GM19455 (cell line): Measurements from ENCODE around the gene NDUFAF8.
"Not testable (repeated sequence)": the region's sequence is repeated elsewhere in the genome, so short reads cannot be mapped to it uniquely, and the experiment has no call there.

Experiments
- ATAC-seq: cut with Tn5 transposase; IDR thresholded peaks from one replicate; pipeline ENCODE4 v1.9.1; 2021; ENCODE audit not compliant: unreplicated experiment

The NDUFAF8 gene

DNA sequence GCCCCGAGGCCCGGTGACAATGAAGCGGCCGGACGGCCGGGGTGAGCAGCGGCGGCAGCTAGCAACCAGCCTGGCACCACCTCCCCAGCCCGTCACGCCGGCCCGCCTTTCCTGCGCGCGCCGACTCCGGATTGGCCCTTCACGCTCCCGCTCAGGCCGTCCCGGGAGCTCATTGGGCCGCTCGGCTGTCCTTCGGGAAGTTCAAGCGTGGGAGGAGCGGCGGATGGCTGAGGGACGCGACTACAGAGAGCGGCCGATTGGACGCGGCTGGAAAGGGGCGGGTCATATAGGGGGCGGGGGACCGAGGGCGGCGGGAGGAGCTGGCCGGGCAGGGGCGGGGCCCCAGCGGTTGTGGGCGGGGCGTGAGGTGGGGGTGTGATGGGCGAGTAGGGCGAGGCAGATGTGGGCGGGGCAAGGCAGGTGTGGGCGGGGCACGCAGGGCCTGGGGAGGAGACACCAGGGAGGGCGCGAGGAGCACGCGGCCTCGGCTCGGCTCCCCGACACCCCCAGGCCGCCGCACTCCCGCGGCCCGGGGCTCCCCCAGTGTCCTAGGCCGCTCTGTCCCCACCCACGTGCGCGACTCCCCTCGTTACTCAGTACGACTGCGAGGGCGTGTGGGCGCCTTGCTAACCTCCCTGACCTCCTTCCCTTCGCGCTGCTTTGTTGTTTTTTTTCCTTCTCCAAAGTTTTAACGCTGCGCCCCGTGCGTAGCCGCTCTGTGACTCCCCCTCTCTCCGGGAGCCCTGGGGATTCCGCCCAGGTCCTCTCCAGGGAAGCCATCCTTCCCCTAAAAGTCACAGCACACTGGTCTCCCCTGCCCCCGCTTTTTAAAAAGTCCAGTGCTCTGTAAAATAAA, 16.0 kb upstream of the NDUFAF8 start, which contains the start of gene CEP131:
Gene CEP131, minus strand, starts transcription at position 60 of the 856 bp plus-strand sequence. CDS start 2,909 bp downstream, outside the sequence.
- ATAC-seq = peak; percentile 88

DNA sequence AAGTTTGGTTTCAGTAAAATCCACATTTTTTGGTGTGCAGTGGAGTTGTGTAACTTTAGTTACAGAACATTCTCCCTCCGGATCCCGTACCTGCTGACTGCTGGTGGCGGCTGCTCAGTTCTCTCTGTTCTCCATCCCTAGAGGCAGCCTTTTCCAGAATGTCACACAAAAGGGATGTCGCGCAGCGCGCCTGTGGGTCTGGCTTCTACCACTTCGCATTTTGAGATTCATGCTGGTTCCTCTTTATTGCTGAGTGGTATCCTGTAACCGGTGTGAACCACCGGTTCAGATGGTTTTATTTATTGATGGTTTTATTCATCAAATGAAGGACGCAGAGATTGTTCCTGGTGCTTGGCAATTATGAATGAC, 15.4 kb upstream of the NDUFAF8 start:
- no peak for ATAC-seq

DNA sequence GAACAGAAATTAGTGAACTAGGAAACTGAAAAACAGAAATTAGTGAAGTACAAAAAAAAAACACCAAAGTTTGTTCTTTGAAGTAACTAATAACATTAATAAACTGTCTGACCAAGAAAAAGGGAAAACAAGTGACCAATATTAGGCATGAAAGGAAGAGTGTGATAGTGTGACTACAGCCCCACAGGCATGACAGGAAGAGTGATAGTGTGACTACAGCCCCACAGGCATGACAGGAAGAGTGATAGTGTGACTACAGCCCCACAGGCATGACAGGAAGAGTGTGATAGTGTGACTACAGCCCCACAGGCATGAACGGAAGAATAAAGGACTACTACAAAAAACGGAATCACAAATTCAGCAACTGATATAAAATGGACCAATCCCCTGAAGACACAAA, 11.5 kb upstream of the NDUFAF8 start:
- not testable (repeated sequence) for ATAC-seq

- ATAC-seq = no peak
Observed at GRCh38 chr17:81228420-81228819, 10.7 kb upstream of the NDUFAF8 start.

- ATAC-seq = no peak
Observed at GRCh38 chr17:81228834-81229665, 10.1 kb upstream of the NDUFAF8 start.

- no peak for ATAC-seq
Observed at GRCh38 chr17:81229666-81229920, 9.5 kb upstream of the NDUFAF8 start.

DNA sequence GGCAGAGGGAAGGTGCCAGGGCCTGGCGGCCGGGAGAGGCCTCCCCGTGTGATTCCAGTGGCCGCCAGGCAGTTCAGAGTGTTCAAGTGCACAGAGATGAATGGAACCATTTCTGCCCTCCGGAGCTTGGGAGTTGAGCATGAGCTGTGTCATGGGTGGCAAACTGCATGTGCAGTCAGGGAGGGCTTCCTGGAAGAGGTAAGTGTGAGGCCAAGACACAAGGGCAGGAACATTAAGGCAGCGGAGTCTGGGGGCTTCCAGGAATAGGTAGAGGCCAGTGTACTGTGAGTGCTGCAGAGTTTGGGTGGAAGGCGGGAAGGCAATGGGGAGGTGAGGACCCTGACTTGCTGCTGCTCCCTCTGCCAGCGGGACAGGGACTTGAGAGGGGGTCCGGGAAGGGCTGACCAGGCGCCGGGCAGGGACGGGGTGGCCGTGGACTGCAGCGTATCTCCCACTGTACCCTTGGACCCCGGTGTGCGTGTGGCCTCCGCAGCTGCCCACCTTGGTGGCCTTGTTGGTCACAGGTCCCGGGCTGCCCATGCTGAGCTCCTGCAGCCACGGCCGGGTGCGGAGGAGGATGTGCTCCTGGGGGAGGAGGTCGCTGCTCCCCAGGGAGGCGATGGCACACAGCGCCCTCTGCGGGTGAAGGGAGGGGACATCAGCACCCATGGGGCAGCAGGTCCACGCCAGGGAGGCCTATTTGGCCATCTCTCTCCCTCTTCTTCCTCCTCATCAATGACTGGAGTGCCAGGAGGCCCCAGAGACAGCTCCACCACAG, 8.9 kb upstream of the NDUFAF8 start:
- no peak for ATAC-seq

- ATAC-seq = no peak
Observed at GRCh38 chr17:81231121-81231645, 7.9 kb upstream of the NDUFAF8 start.

GRCh38 chr17:81231766-81232581, 7.1 kb upstream of the NDUFAF8 start:
- no peak for ATAC-seq

DNA sequence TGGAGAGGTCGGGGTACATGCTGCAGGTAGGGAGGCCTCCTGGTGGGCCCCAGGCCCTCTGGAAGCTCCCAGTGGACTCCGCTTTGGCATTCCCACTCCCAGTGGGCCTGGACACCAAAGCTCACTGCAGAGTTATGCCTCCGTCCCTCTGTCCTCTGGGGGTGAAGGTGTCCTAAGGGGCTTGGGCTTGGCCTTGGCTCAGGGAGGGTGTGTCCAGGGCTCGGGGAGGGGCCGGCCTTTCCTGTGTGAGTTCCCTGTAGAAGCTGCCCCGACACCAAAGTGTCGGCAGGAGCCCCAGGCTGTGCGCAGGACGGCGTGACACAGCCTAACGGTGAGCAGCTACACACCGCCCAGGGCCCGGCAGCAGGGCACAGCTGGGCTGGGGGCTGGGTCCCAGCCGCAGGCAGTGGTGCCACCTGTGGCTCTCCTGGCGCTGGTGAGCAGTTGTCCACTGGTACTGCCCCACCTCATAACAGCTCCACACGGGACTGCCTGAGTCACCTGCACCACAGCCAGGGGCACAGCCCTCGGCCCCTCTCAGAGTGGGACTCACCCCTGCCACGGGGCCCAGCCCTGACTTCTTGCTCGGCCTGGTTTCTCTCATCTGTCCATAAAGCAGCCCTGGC, 6.4 kb upstream of the NDUFAF8 start:
- no peak for ATAC-seq

GRCh38 chr17:81233316-81233715, 5.8 kb upstream of the NDUFAF8 start:
- no peak for ATAC-seq

DNA sequence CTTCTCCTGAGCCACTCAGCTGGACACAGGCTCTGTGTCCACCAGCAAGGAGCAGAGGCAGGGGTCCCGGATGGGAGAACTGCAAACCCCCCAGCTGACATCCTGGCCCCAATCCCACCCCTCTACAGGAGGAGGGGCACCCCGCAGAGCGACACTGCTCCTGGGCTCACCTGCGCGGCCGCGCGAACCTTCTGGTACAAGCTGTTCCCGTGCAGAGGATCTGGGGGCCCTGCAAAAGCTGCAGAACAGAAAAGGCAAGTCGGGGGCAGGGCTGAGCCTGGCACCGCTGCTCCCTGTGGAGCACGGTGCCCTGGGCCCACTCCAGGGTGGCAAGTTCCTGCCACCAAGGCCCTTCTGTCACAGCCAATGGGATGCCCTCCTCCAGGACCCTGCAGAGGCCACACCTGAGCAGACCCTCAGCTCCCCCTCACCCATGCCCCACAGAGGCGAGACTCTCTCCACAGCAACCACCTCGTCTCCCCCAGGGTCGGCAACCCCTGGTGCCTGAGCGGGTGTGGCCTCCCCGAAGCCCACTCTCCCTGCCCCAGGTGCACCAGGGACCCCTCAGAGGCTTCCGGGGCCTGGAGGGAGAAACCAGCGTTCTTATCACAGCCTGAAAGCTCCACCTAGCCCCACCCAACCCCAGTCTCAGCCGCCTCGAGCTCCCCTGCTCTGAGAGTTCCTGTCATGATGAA, 5.2 kb upstream of the NDUFAF8 start:
- no peak for ATAC-seq

DNA sequence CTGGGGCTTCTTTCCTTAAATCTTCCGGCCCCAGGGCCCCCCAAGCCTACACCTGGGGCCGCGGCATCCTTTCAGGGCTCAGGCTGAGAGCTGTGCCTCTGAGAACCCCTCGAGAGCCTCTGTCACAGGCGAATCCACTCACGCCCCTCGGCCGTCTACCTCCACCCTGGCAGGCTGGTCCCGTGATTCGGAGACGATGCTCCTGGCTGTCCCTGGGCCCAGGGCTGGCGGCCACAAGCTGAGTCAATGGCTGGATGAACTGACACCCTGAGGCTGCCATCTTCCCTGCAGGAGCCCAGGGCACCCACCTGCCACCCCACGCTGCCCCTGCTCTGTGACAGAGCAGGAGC, 4.6 kb upstream of the NDUFAF8 start:
- no peak for ATAC-seq

DNA sequence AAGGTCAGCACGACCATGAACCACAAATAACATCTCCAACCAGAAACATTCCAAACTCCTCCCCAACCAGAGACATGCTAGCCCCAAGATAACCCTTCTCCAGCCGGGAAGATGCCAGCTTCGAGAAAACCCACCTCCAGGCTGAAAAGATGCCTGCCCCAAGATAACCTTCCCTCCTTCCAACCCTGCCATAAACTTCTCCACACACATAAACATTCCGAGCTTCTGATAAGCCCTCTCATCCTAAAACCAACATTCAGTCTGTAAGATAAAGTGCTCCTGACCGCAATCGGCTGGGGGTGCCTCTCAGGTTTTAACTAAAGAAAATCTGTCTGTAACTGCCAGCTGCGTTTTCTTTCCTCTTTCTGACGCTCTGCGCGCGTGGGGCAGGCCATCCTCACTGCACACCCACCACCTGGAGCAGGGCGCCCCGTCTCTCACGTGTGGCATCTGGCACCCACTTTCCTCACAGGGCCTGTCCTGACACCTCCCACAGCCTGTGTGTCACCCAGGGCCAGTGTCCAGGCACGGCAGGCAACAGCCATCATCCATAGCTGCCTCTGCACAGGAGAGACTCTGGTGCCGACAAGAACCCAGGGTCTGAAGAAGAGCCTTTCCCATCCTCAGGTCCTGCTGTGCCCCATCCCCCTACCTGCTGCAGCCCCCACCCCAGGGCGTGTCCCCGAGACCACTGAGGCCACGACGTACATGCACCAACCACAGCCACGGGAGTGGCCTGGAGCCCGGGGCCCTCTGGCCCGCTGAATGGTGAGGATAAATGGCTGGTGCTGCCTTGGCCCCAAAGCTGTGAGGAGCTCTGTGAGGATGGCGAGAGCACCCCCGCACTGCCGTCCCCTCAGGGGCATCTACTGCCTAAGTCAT, 3.9 kb upstream of the NDUFAF8 start:
- no peak for ATAC-seq

GRCh38 chr17:81235822-81236740, 3.0 kb upstream of the NDUFAF8 start:
- no peak for ATAC-seq

- ATAC-seq = no peak
Observed at GRCh38 chr17:81236784-81237183, 2.3 kb upstream of the NDUFAF8 start.
